ENCODE measurements around the gene BTBD8.
A peak's percentile ranks its signal among the peaks of the same experiment; 100 is the strongest.
"Not testable (repeated sequence)": the region's sequence is repeated elsewhere in the genome, so short reads cannot be mapped to it uniquely, and the experiment has no call there.

Gene BTBD8

GRCh38 chr1:92080128-92080985, at the start of gene BTBD8:
TSS of gene BTBD8 (plus strand) at chr1:92080345. CDS start at chr1:92080572, 227 bp downstream.
- peak; percentile 76 for DNase-seq (ENCODE audit: low read depth)

GRCh38 chr1:92030656-92031107, 49.5 kb upstream of the BTBD8 start:
- no peak for DNase-seq (ENCODE audit: low read depth)

GRCh38 chr1:92031281-92032110, 48.6 kb upstream of the BTBD8 start:
- DNase-seq (ENCODE audit: low read depth), result no peak

- DNase-seq (ENCODE audit: low read depth), result no peak
Observed at GRCh38 chr1:92037400-92037799, 42.7 kb upstream of the BTBD8 start.

- no peak for DNase-seq (ENCODE audit: low read depth)
Observed at GRCh38 chr1:92038695-92039346, 41.3 kb upstream of the BTBD8 start.

GRCh38 chr1:92040971-92041370, 39.2 kb upstream of the BTBD8 start:
- no peak for DNase-seq (ENCODE audit: low read depth)

- no peak for DNase-seq (ENCODE audit: low read depth)
Observed at GRCh38 chr1:92043621-92044020, 36.5 kb upstream of the BTBD8 start.

- no peak for DNase-seq (ENCODE audit: low read depth)
Observed at GRCh38 chr1:92045766-92046495, 34.2 kb upstream of the BTBD8 start.

- no peak for DNase-seq (ENCODE audit: low read depth)
Observed at GRCh38 chr1:92051948-92052347, 28.2 kb upstream of the BTBD8 start.

GRCh38 chr1:92065042-92065441, 15.1 kb upstream of the BTBD8 start:
- DNase-seq (ENCODE audit: low read depth), result no peak

GRCh38 chr1:92066321-92066720, 13.8 kb upstream of the BTBD8 start:
- no peak for DNase-seq (ENCODE audit: low read depth)

GRCh38 chr1:92070892-92071291, 9.3 kb upstream of the BTBD8 start:
- no peak for DNase-seq (ENCODE audit: low read depth)

- DNase-seq (ENCODE audit: low read depth), result not testable (repeated sequence)
Observed at GRCh38 chr1:92074446-92074845, 5.7 kb upstream of the BTBD8 start.

- DNase-seq (ENCODE audit: low read depth), result no peak
Observed at GRCh38 chr1:92075311-92075710, 4.8 kb upstream of the BTBD8 start, which contains the start of gene SETSIP. TSS of gene SETSIP (minus strand) at chr1:92075411. CDS start at chr1:92075411, 0 bp downstream.

- DNase-seq (ENCODE audit: low read depth), result no peak
Observed at GRCh38 chr1:92076363-92076762, 3.8 kb upstream of the BTBD8 start.

- DNase-seq (ENCODE audit: low read depth), result not testable (repeated sequence)
Observed at GRCh38 chr1:92078077-92078476, 2.1 kb upstream of the BTBD8 start.

GRCh38 chr1:92079441-92079840, 704 bp upstream of the BTBD8 start:
- DNase-seq (ENCODE audit: low read depth), result no peak

- DNase-seq (ENCODE audit: low read depth), result no peak
Observed at GRCh38 chr1:92081031-92081430, 886 bp downstream of the BTBD8 start.

GRCh38 chr1:92084651-92085050, 4.5 kb downstream of the BTBD8 start:
- DNase-seq (ENCODE audit: low read depth), result no peak

- DNase-seq (ENCODE audit: low read depth), result no peak
Observed at GRCh38 chr1:92085727-92086126, 5.6 kb downstream of the BTBD8 start.

- DNase-seq (ENCODE audit: low read depth), result no peak
Observed at GRCh38 chr1:92087542-92087941, 7.4 kb downstream of the BTBD8 start.

GRCh38 chr1:92091625-92092024, 11.5 kb downstream of the BTBD8 start:
- DNase-seq (ENCODE audit: low read depth), result no peak

Data from activated gamma-delta T cell treated with anti-CD3 and anti-CD28 coated beads, Interleukin-2, amount 50 U/mL, for 16 hours (primary cell).